ENCODE results near the gene FAM241B. TPM values are rescaled to one million over a fixed set of nuclear protein-coding genes. Genes with fewer than 3 reads are reported as not detected.

The FAM241B gene
- total RNA-seq, 1 donor from 2014 or later: 50.1 TPM

GRCh38 chr10:69648461-69648860 is 18.4 kb downstream of the FAM241B start:
- Mint-ChIP-seq H3K4me1 (ENCODE audit: low read depth, unreplicated experiment) (peaks cover 54% of the 10 kb centered on the region), H3K4me3 (ENCODE audit: unreplicated experiment) (no peak overlapping the region), H3K27ac (ENCODE audit: unreplicated experiment) (no peak overlapping the region), H3K36me3 (ENCODE audit: unreplicated experiment) (no peaks in the 10 kb centered on the region), H3K9me3 (ENCODE audit: unreplicated experiment) (peaks cover 3% of the 10 kb centered on the region), H3K27me3 (ENCODE audit: unreplicated experiment) (peaks cover 17% of the 10 kb centered on the region)
- TF ChIP-seq CTCF (IDR thresholded peaks at IDR 0.05; ENCODE audit: partially characterized antibody, unreplicated experiment): no peak
- no peak for DNase-seq

GRCh38 chr10:69649786-69650550 is 19.9 kb downstream of the FAM241B start:
- peaks cover 19% of the 10 kb centered on the region for H3K27me3 Mint-ChIP-seq (ENCODE audit: unreplicated experiment)
- DNase-seq: no peak
- peaks cover 56% of the 10 kb centered on the region for H3K4me1 Mint-ChIP-seq (ENCODE audit: low read depth, unreplicated experiment)
- peak overlapping the region; percentile 57 for H3K4me3 Mint-ChIP-seq (ENCODE audit: unreplicated experiment)
- H3K27ac Mint-ChIP-seq (ENCODE audit: unreplicated experiment): peak overlapping the region; percentile 89
- H3K36me3 Mint-ChIP-seq (ENCODE audit: unreplicated experiment): no peaks in the 10 kb centered on the region
- TF ChIP-seq CTCF (IDR thresholded peaks at IDR 0.05; ENCODE audit: partially characterized antibody, unreplicated experiment): no peak
- peaks cover 8% of the 10 kb centered on the region for H3K9me3 Mint-ChIP-seq (ENCODE audit: unreplicated experiment)

GRCh38 chr10:69650589-69651261 is 20.7 kb downstream of the FAM241B start:
- H3K27ac Mint-ChIP-seq (ENCODE audit: unreplicated experiment): peak overlapping the region; percentile 89
- DNase-seq: peak; percentile 64
- H3K4me3 Mint-ChIP-seq (ENCODE audit: unreplicated experiment): peak overlapping the region; percentile 57
- H3K9me3 Mint-ChIP-seq (ENCODE audit: unreplicated experiment): peaks cover 8% of the 10 kb centered on the region
- H3K36me3 Mint-ChIP-seq (ENCODE audit: unreplicated experiment): no peaks in the 10 kb centered on the region
- H3K27me3 Mint-ChIP-seq (ENCODE audit: unreplicated experiment): peaks cover 16% of the 10 kb centered on the region
- H3K4me1 Mint-ChIP-seq (ENCODE audit: low read depth, unreplicated experiment): peaks cover 49% of the 10 kb centered on the region
- no peak for TF ChIP-seq CTCF (IDR thresholded peaks at IDR 0.05; ENCODE audit: partially characterized antibody, unreplicated experiment)

GRCh38 chr10:69651362-69651761 is 21.3 kb downstream of the FAM241B start:
- Mint-ChIP-seq H3K27me3 (ENCODE audit: unreplicated experiment) (peaks cover 14% of the 10 kb centered on the region), H3K36me3 (ENCODE audit: unreplicated experiment) (no peaks in the 10 kb centered on the region), H3K4me1 (ENCODE audit: low read depth, unreplicated experiment) (peaks cover 47% of the 10 kb centered on the region), H3K4me3 (ENCODE audit: unreplicated experiment) (no peak overlapping the region), H3K9me3 (ENCODE audit: unreplicated experiment) (peaks cover 8% of the 10 kb centered on the region), H3K27ac (ENCODE audit: unreplicated experiment) (peak overlapping the region; percentile 89)
- no peak for DNase-seq
- no peak for TF ChIP-seq CTCF (IDR thresholded peaks at IDR 0.05; ENCODE audit: partially characterized antibody, unreplicated experiment)
